OCI-LY7 (cell line): ENCODE data around the gene C12orf57. TPM values are rescaled to one million over a fixed set of nuclear protein-coding genes. Genes with fewer than 3 reads are reported as not detected.

Source experiments
- BruUV-seq: library from RNA; stranded (reverse); fragments of 400-500 nt; replicated peaks from 2 replicates; lab custom pipeline; 2021; lab: Mats Ljungman, UMichigan
- CTCF ChIA-PET: fragments of 300-600 bp; sonication (Branson Sonifier 250); formaldehyde crosslinking; loops from one replicate; lab custom pipeline; 2022; ENCODE audit warnings: antibody characterized with exemption; ENCODE audit not compliant: unreplicated experiment; lab: Charles Lee
- POLR2A ChIA-PET: fragments of 300-600 bp; sonication (Branson Sonifier 250); formaldehyde crosslinking; loops from one replicate; lab custom pipeline; 2022; ENCODE audit warnings: antibody characterized with exemption; lab: Charles Lee
- DNase-seq: peaks from one replicate; pipeline ENCODE4 v3.0.0-alpha.2; 2015; ENCODE audit warnings: low spot score
- H2AFZ ChIP-seq: fragments of 200-600 bp; sonication (generic), shearing (Covaris generic); 2 replicates; pipeline ENCODE4 v1.6.1; 2014; ENCODE audit warnings: mild to moderate bottlenecking, antibody characterized with exemption, low read length, moderate library complexity
- H3K27ac ChIP-seq: fragments of 200-600 bp; sonication (generic); 2 replicates; pipeline ENCODE4 v1.5.1; 2014; ENCODE audit warnings: mixed run types, low read depth, mild to moderate bottlenecking, moderate library complexity, low read length, inconsistent platforms; ENCODE audit not compliant: poor library complexity, severe bottlenecking
- H3K36me3 ChIP-seq: fragments of 200-600 bp; sonication (generic); 2 replicates; pipeline ENCODE4 v1.6.1; 2014; ENCODE audit warnings: mild to moderate bottlenecking, antibody characterized with exemption, low read length, moderate library complexity, mixed read lengths; ENCODE audit not compliant: insufficient read depth
- H3K4me1 ChIP-seq: fragments of 200-600 bp; sonication (generic); 2 replicates; pipeline ENCODE4 v1.5.1; 2014; ENCODE audit warnings: mild to moderate bottlenecking, low read length; ENCODE audit not compliant: insufficient read depth, poor library complexity, severe bottlenecking
- H3K4me2 ChIP-seq: fragments of 200-600 bp; sonication (generic); 2 replicates; pipeline ENCODE4 v1.6.1; 2014; ENCODE audit warnings: mild to moderate bottlenecking, low read length
- H3K4me3 ChIP-seq: fragments of 200-600 bp; sonication (generic); 2 replicates; pipeline ENCODE4 v1.5.1; 2014; ENCODE audit warnings: mild to moderate bottlenecking, low read depth, low read length; ENCODE audit not compliant: poor library complexity, severe bottlenecking
- H3K79me2 ChIP-seq: fragments of 200-600 bp; sonication (generic); 2 replicates; pipeline ENCODE4 v1.6.1; 2016; ENCODE audit warnings: low read depth, mild to moderate bottlenecking, low read length, moderate library complexity, mixed read lengths; ENCODE audit not compliant: insufficient read depth
- H3K9me2 ChIP-seq: fragments of 200-600 bp; sonication (generic); 2 replicates; pipeline ENCODE4 v1.6.1; 2016; ENCODE audit warnings: mild to moderate bottlenecking, low read length, mixed read lengths; ENCODE audit not compliant: insufficient read depth
- H3K9me3 ChIP-seq: fragments of 200-600 bp; sonication (generic); 2 replicates; pipeline ENCODE4 v1.6.1; 2014; ENCODE audit warnings: mild to moderate bottlenecking, mixed run types, low read length, mixed read lengths
- H4K20me1 ChIP-seq: fragments of 200-600 bp; sonication (generic); 2 replicates; pipeline ENCODE4 v1.6.1; 2014; ENCODE audit warnings: mild to moderate bottlenecking, antibody characterized with exemption, low read length, moderate library complexity, mixed read lengths; ENCODE audit not compliant: insufficient read depth
- CTCF ChIP-seq: fragments of 200-600 bp; sonication (generic); conservative IDR thresholded peaks from 2 replicates; pipeline ENCODE4 v1.5.1; 2014; ENCODE audit warnings: mild to moderate bottlenecking, antibody characterized with exemption, low read length, moderate library complexity, mixed read lengths
- EZH2phosphoT487 ChIP-seq: fragments of 200-600 bp; sonication (generic); IDR thresholded peaks from 2 replicates; pipeline ENCODE4 v1.6.1; 2018; ENCODE audit warnings: low read depth, borderline replicate concordance, mild to moderate bottlenecking, mixed run types, antibody characterized with exemption, low read length, moderate library complexity, mixed read lengths
- intact Hi-C: fragments of 100-400 bp; cut with micrococcal nuclease; formaldehyde crosslinking; loops from one replicate; pipeline ENCODE4 v1.10.0; 2022; ENCODE audit not compliant: unreplicated experiment
- total RNA-seq, 2 experiments: library from RNA; depleted of rRNA in 1 of 2; stranded (reverse); fragments of >200 nt in 1 of 2; shearing (Covaris generic) in 1 of 2; gene quantifications; 2 replicates each; pipeline ENCODE4 v1.2.3, GENCODE V29; 2014 to 2022

The C12orf57 gene
- total RNA-seq, 2 experiments from 2014 or later = 130 to 319 TPM

DNA sequence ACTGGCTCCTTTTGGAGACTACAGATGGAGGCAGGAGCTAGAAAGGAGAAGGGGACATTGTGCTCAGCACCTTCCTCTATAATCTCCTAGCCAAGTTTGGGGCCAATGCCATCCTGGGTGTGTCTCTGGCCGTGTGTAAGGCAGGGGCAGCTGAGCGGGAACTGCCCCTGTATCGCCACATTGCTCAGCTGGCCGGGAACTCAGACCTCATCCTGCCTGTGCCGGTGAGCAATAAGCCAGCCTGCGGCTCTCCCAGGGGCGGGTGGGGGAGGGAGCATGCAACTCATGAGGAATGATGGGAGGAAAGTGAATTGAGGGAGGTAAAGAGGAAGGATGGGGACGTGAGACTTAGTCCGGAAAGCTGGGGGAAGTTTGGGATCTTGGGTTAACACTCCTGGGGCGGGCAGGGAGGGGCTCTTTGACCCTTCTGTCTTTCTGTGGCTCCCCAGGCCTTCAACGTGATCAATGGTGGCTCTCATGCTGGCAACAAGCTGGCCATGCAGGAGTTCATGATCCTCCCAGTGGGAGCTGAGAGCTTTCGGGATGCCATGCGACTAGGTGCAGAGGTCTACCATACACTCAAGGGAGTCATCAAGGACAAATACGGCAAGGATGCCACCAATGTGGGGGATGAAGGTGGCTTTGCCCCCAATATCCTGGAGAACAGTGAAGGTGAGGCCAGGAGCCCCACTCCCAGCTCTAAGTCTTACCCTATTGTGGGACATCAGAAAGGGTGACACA, 26.2 kb upstream of the C12orf57 start:
- Histone ChIP-seq H3K36me3 (peaks cover 5% of the 10 kb centered on the region; the same call in 1 of the 2 replicates), H4K20me1 (no peaks in the 10 kb centered on the region)
- intact Hi-C loops = no loop called here

GRCh38 chr12:6919588-6919987, 24.2 kb upstream of the C12orf57 start:
- ChIA-PET CTCF (interaction anchor here (1.5 kb wide), 1 partner anchor 67 kb away, joined by 5 read pairs; the partner anchor contains the start of gene USP5), POLR2A (interaction anchor here (0.8 to 1.2 kb wide), 2 partner anchors 12 to 14 kb away, joined by 3 read pairs; no protein-coding TSS in a partner anchor)
- peaks cover 5% of the 10 kb centered on the region; the same call in 1 of the 2 replicates for H3K36me3 ChIP-seq

More for the DNA sequence above, 26.2 kb upstream of the C12orf57 start:
- no peak overlapping the region for H3K27ac ChIP-seq
- no peaks in the 10 kb centered on the region for H3K9me3 ChIP-seq
- no peak overlapping the region for H2AFZ ChIP-seq
- POLR2A ChIA-PET = interaction anchor here (0.5 kb wide), 1 partner anchor 101 kb away, joined by 3 read pairs; the partner anchor contains the start of gene LPCAT3
- CTCF ChIA-PET = interaction anchor here (0.5 kb wide), 1 partner anchor 578 kb away, joined by 3 read pairs; no protein-coding TSS in a partner anchor
- no TSS peak for BruUV-seq
- no peaks in the 10 kb centered on the region for H3K79me2 ChIP-seq
- TF ChIP-seq EZH2phosphoT487 (no peak), CTCF (no peak)
- no peak for DNase-seq
- no peaks in the 10 kb centered on the region for H3K9me2 ChIP-seq
- peaks cover 66% of the 10 kb centered on the region for H3K4me1 ChIP-seq
- no peak overlapping the region for H3K4me3 ChIP-seq
- no peak overlapping the region for H3K4me2 ChIP-seq

More at GRCh38 chr12:6919588-6919987, 24.2 kb upstream of the C12orf57 start:
- no peak for DNase-seq
- Histone ChIP-seq H4K20me1 (no peaks in the 10 kb centered on the region), H3K9me2 (no peaks in the 10 kb centered on the region), H2AFZ (no peak overlapping the region), H3K4me1 (peaks cover 69% of the 10 kb centered on the region), H3K27ac (peak overlapping the region; percentile 40), H3K4me2 (peak overlapping the region; percentile 30), H3K4me3 (no peak overlapping the region), H3K79me2 (no peaks in the 10 kb centered on the region), H3K9me3 (no peaks in the 10 kb centered on the region)
- intact Hi-C loops = no loop called here
- BruUV-seq = no TSS peak
- TF ChIP-seq EZH2phosphoT487 = no peak
- TF ChIP-seq CTCF = peak; percentile 65
